Activated T-cell treated with anti-CD3 and anti-CD28 coated beads, Interleukin-2, amount 50 U/mL, for 48 hours (primary cell): ENCODE data around the gene RBMXL2.

Experiments used
- DNase-seq, 2 experiments: peaks; one replicate each; pipeline ENCODE4 v3.0.0-alpha.2; 2020

RBMXL2 gene

DNA sequence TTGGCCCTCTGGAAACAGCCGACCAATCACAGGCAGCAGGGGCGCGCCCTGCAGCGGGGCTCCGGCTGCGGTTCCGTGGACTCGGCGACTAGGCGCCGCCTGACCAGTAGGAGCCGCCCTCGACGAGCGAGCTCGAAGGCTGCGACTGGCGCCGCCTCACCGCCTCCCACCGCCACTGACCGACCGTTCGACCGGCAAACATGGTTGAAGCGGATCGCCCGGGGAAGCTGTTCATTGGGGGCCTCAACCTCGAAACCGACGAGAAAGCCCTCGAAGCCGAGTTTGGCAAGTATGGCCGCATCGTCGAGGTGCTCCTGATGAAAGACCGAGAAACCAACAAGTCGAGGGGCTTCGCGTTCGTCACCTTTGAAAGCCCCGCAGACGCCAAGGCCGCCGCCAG, at the start of gene RBMXL2:
Gene RBMXL2 (plus strand): TSS at position 78 of the 400 bp plus-strand sequence. CDS start 123 bp downstream, at position 201.
- DNase-seq: no peak

DNA sequence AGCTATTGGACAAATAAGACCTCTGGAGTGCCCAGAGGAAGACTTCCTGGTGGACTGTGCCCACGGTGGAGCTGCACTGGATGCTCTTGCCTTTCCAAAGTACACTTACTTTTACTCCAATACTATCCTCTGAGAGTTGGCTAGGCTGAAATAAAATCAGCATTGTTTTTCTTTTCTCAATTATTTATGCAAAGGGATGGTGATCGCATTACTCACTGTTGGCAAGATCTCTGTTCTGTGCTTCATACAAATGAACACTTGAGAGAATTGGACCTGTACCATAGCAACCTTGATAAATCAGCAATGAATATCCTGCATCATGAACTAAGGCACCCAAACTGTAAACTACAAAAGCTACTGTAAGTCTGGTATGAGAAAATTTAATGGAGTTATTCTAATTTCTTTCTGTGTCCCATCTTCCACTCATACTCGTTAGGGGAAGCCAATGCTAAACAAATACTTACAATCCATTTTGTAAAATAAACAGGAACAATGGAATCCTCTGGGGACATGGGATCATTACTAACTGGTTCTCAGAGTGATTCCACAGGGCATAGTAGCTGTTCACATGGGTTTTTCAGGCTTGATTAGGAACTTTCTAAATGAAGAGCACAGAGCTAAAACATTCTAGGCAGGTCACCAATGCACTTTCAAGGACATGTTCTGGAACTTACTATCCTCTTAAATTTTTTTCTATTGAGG, 42.2 kb upstream of the RBMXL2 start:
- DNase-seq: no peak

DNA sequence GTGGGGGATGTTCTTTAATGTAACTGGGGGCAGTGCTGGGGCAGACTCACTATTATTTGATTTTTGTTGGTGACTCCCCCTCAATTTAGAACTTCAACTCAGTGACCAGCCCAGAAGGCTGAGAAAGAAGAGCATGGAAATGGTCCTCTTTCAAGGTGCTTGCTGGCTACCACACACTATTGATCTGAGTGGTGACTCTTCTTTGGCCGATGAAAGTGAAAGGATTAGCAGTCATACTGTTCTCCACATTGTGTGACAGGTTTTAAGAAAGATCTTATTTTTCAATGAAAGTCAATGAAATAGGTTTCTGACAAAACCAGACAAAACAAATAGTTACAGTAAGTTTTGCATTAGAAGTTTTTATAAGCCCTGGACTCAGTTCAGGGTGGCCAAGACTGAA, 38.6 kb upstream of the RBMXL2 start:
- no peak for DNase-seq

DNA sequence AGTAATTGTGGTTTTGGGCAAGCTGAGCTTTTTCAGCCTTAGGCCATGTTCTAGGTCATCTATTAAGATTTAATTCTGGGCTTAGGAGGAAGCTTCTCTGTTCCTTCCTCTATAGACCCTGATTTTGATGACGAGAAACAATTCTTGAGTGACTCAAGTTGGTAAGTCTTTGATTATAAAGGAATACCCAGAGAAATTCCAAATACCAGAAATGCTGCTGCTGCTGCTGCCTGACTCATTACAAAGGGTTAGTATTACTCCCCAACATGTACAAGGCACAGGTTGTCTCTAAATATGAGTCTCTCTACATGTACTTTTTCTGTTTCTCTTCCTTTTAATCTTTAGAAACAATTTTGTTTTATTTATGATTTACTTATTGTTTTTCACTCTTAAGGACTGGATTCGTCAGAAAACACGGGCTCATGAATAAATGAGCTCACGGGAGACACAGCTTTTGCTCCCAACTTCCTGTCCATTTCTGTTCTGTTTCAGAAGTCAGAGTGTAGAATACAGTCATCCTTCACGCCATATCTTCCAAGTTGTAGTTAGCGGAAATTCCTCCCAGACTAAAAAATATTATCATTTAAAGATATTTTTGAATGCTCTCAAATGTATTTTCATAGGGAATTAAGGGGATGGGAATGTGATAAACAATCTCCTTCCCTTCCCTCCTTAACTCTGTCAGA, 31.8 kb upstream of the RBMXL2 start:
- no peak for DNase-seq

DNA sequence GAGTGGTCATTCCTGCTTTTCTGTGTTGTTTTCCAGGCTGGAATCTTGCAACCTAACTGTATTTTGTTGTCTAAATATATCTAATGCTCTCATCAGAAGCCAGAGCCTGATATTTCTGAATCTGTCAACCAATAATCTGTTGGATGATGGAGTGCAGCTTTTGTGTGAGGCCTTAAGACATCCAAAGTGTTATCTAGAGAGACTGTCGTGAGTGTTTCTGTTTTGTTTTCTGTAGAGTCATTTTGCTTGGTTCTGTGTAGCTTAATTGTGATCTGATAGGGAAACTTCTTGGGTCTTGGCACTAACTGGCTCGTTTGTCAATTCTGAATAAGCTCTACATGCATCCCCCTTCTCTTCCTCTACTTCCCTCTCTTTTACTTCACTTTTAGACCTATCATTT, 31.2 kb upstream of the RBMXL2 start:
- DNase-seq: no peak

DNA sequence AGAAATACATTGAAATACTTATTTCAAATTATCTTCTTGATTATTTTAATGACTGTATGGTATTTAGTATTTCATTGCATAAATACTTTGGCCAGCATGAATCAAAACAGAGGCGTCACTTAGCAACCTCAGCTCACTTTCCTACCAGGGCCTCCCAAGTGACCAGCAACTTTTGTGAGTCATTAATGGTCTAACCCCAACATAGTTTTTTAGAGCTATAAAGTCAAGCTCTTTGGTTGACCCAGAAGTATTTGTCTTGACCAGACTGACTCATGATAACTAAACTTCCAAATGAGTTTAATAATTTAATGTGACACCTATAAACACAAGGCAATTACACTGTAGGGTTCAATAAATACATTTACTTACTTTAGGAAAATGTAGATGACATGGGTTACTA, 27.9 kb upstream of the RBMXL2 start:
- DNase-seq: no peak

DNA sequence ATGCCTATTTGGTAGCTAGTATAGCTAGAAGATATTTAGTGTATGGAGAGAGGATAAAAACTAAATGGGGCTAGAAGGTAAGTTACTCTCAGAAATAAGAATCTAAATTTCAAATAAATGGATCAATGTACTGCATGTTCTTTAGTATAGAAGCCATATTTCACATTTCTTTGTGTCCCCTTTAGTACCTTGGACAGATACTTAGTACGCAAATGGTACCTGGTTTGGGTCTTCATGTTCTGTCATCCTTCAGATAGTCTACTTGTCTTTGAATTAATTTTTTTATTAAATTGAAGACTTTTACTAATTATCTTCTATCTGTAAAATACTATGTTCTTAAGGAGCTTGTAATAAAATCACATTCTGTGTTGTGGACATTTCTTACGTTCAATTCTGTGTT, 26.3 kb upstream of the RBMXL2 start:
- no peak for DNase-seq

DNA sequence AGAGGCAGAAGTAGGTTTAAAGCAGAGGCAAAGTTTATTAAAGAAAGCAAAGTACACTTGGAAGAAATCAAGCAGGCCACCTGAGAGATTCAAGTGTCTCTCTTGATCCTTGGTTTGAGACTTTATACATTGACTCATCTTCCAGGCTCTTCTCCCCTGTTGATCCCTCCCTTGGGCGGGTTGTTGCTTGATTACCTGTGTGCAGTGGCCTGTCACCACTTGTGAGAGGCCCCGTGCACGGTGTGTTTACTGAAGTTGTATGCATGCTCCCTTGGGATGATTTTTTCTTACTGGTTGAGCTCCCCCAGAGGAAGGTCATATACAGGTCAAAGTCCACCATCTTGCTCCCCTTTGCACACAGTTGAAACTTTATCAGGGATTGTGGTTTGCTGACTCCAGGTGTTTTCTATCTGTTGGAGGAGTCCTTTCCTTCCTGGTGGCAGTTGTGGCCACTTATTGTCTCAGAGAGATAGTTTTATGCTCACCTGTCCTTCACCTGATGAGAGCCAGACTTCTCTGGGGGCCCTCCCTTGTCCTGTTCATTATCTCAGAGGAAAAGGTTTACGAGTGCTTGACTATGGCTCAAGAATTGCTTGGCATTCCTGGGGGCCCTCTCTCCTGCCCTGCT, 16.3 kb upstream of the RBMXL2 start:
- DNase-seq: no peak

DNA sequence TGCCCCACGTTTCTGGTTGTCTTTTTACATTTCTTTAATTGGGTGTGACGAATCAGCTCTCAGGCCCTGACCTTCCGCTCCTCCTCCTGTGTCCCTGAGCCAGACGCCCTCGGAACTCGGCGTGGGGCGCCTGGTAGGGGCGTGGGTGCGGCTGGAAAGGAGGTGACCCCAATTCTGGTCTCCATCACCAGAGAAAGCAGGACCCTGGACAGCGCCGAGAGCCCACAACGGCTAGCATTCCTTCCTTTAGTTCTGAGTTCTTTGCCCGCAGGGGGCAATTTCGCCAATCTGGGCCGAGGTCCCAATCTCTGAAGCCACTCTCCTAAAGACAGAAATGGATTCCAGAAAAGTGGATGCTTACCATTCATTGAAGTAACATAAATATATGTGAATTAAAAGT, 11.7 kb upstream of the RBMXL2 start:
- DNase-seq: no peak

DNA sequence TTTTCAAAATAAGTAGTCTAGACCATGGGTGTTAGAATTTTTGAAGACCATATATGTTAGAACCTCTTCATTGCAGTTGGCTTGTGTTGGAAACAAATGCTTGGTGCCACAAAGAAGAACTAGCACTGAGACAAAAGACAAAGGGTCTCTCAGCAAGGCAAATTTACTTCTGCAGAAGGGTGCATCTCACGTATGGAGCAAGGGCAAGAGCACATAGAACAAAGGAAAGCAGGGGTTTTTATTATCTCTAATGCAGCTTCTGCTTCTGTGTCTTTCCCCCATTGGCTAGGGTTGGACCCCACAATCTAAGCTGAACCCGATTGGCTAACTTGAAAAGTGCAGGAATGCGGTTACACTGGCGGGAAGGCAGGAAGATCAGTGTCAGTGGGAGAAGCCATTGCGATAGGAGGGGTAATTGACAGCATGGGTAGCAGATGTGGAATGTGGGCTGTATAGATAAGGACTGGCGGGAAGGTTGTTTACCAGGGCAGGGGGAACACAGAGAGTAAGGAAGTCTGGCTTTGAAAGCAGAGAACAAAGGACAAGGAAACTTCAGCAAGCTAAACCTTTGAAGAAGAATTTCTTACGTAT, 9.2 kb upstream of the RBMXL2 start:
- no peak for DNase-seq

DNA sequence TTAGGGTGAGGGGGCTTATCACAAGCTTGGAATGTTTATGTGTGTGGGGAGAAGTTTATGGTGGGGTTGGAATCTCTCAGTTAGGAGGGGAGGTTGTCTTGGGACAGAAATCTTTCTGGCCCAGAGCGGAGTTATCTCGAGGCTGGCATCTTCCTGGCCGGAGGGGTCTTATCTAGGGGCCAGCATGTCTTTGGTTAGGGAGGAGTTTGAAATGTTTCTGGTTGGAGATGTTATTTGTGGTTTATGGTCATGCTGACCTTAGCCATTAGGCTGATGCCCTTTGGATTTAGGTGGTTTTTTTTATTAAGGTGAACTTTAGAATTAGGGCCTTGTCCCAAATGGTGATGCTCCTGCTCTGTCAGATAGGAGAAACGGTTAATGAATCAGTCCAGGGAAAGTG, 7.9 kb upstream of the RBMXL2 start:
- DNase-seq: no peak

DNA sequence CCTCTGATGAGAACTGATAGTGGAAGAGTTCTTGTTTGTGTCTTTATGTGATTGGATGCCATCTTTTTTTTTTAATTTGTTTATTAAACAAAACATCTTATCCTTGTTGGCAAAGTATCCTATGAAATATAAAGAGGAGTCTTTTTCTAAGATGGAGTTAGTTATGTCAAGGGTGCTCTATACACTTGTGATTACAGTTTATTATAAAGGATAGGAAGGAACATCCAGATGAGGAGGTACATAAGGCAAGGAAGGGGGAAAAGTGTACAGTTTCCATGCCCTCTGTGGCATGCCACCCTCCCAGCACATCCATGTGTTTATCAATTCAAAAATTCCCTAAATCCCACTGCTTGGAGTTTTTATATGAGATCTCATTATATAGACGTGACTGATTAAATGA, 7.4 kb upstream of the RBMXL2 start:
- no peak for DNase-seq

DNA sequence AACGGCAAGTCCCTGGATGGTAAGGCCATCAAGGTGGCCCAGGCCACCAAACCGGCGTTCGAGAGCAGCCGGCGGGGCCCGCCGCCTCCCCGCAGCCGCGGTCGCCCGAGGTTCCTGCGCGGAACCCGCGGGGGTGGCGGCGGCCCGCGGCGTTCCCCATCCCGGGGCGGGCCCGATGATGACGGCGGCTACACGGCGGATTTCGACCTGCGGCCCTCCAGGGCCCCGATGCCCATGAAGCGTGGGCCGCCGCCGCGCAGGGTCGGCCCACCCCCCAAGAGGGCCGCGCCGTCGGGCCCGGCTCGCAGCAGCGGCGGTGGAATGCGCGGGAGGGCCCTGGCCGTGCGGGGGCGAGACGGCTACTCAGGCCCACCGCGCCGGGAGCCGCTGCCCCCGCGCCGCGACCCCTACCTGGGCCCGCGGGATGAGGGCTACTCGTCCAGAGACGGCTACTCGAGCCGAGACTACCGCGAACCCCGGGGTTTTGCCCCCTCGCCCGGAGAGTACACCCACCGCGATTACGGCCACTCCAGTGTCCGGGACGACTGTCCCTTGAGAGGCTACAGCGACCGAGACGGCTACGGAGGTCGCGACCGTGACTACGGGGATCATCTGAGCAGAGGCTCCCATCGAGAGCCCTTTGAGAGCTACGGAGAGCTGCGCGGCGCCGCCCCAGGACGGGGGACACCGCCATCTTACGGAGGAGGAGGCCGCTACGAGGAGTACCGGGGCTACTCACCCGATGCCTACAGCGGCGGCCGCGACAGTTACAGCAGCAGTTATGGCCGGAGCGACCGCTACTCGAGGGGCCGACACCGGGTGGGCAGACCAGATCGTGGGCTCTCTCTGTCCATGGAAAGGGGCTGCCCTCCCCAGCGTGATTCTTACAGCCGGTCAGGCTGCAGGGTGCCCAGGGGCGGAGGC, 792 bp downstream of the RBMXL2 start:
- DNase-seq: no peak

DNA sequence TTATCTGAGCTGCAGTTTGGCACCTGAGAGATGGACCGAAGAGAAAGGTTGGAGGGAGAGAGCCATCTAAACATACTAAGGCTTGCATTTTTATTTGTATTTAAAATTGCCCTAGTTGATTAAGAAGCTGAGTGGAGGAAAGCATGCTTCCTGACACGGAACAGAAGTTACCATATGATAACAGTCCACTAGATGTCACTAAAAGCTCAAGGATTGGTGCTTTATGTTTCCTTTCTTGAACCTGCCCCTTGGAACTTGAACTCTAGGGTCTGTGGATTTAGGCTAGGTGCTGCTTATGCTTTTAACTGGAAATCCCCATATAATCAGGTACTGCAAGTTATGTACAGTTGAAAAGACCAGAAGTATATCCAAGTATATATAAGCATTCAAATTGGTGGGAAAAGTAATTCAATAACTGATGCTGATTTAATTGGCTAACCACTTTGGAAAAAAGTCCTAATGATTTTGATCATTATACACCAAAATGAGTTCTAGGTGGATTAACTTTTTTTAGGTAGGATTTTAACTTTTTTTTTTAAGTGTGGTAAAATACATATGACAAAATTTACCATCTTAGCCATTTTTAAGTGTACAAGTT, 9.5 kb downstream of the RBMXL2 start:
- DNase-seq: no peak

DNA sequence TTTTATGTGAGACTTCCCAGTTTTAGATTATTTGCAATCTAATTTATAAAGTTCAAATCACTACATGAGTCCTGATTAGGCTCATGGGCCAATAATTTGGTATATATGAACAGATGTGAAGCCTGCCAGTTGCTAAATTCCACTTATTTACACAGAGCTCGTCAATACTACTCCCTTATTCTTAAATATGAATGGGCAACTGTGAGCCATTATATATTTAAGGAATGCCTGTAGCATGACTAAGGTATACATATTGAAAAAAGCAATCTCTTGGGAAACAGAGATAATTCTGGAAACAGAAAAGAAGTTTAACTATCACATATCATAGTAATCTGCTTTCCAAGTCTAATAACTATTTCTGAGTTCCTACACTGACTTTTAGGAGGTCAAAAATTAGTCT, 27.0 kb downstream of the RBMXL2 start:
- DNase-seq: no peak

DNA sequence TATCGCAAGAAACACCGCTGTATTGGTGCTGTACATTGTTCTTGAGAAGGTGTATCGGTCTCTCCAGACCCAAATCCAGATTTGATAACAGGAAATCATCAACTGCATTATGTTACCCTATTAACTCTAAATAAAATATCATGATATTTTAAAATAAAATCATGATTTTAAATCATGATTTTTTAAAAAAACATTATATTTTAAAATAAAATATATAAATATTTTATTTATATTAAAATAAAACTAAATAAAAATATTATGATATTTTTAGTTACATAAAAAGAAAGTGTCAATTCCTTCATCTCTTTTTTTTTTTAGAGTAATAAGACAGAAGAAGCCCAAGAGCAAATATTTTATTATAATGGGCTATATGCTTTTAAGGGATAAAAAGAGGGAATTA, 27.6 kb downstream of the RBMXL2 start:
- no peak for DNase-seq

DNA sequence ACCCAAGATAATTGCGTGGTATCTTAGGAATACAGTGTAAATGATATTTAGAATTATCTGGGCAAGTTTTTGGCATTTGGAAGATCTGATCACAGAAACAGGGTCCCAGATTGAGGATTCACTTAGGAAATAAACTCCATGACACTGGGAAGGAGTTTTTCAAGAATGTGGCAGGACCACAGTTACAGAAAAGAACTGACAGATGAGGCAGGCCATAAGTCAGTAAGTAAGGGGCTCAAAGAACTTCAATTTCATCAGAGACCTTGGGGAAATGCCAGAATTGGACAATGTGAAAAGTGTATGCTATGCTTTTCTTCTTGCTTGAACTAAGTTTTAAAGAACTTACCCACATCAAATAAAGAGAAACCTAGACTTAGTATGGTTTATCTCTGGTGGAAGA, 49.3 kb downstream of the RBMXL2 start:
- DNase-seq: no peak
